H1 (cell line): ENCODE data around the gene ZNF597. TPM values are rescaled to one million over a fixed set of nuclear protein-coding genes. Genes with fewer than 3 reads are reported as not detected.

Experiments used
- EGR1 ChIP-seq: IDR thresholded peaks from 2 replicates; pipeline ENCODE4 v1.6.1; 2011; ENCODE audit warnings: low read depth, low read length, borderline replicate concordance
- polyA plus RNA-seq, 7 experiments: library from polyadenylated mRNA; depleted of rRNA in 3 of 7; stranded (reverse) in 5 of 7; unstranded in 2 of 7; fragments of >200 nt in 5 of 7; fragments of 200-250 nt in 2 of 7; gene quantifications; 1 replicate in 5 of 7; 2 replicates in 1 of 7; 4 replicates in 1 of 7; pipeline versions ENCODE4 v1.2.1 to v1.2.3, GENCODE V29; 2011 to 2013; ENCODE audit warnings: missing spikeins in 2 of 7, mixed read lengths in 2 of 7
- total RNA-seq: library from RNA; stranded (reverse); fragmentation: NEBNext Ultra II Directional; extraction: Animal tissue kit (Norgen Biotek cat#: 25700); gene quantifications from 2 replicates; pipeline ENCODE4 v1.2.1, GENCODE V29; 2021

ZNF597 gene
- total and polyA plus RNA-seq, 2 of the 8 experiments (the other 6 are each of a cell fraction or from before 2014, with no cell fraction given), result 0.68 to 2.6 TPM

DNA sequence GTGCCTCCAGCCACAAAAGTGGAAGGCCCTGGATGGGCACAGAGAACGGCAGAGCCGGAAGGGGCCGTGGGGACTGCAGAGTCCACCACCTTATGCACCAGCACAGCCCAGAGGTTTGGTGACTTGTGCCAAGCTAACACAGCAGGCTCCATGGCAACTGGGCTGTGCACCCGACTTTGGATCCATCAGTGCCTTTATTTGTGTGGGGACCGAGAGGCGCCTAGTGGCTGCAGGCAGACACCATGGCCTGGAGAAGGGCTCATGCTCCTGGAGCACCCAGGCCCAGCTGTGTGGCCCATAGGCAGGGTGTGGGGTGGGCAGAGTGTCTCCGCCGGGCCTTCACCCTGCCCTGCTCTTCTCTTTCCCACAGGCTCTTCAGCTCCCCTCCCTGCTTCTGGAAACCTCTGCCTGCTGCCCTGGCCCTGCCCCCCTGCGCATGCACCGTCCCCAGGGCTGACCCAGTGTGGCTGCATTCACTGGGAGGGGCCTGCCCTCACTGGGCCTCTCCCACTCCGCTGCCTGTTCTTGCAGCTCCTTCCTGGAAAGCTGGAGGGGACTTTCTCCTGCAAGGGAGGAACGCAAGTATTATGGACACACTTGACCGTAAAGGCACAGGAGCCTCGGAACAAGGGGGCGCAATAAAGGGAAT, 41.9 kb upstream of the ZNF597 start (continued):
- no peak for TF ChIP-seq EGR1
